RWPE1 (cell line): Measurements from ENCODE around the gene POSTN.
"Not testable (repeated sequence)": the region's sequence is repeated elsewhere in the genome, so short reads cannot be mapped to it uniquely, and the experiment has no call there.

ENCODE experiments used
- CTCF ChIA-PET: fragments of 350-600 bp; sonication (Branson Sonifier 250); formaldehyde crosslinking; extraction: SDS; loops from one replicate; lab custom pipeline; 2021; lab: Yijun Ruan, JAX
- POLR2A ChIA-PET: fragments of 400-600 bp; formaldehyde crosslinking; extraction: SDS; loops from one replicate; lab custom pipeline; 2020; ENCODE audit warnings: antibody characterized with exemption; ENCODE audit not compliant: low non-redundant PET; lab: Yijun Ruan, JAX
- DNase-seq: peaks from one replicate; pipeline ENCODE4 v3.0.0; 2012; ENCODE audit warnings: low spot score
- H3K27ac ChIP-seq: fragments of 450-650 bp; 2 replicates; pipeline ENCODE4 v1.5.1; 2017
- TF ChIP-seq, protein P1 (sequence below): fragments of 450-650 bp; conservative IDR thresholded peaks from 2 replicates; pipeline ENCODE4 v1.5.1; 2017; ENCODE audit warnings: low read depth, mild to moderate bottlenecking

POSTN gene

DNA sequence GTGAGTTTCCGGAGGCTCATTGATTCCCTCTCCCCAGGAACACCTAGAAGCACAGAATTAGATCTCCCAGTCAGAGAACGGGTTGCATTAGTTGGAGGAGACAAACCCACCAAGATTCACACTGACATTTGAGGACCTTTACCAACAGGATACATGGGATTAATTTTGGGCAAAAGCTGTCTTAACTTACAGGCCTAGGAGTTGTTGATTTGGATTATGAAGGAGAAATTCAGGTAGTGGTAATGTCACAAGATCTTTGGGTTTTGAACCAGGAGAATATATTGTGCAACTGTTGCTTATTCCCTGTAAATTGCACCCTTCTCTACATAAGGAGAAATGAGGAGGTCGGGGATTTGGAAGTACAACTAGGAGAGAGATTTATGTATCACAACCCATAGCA is 38.0 kb downstream of the POSTN start:
- ChIA-PET POLR2A (no interaction called here), CTCF (no interaction called here)
- no peak for DNase-seq
- TF ChIP-seq, protein P1, sequence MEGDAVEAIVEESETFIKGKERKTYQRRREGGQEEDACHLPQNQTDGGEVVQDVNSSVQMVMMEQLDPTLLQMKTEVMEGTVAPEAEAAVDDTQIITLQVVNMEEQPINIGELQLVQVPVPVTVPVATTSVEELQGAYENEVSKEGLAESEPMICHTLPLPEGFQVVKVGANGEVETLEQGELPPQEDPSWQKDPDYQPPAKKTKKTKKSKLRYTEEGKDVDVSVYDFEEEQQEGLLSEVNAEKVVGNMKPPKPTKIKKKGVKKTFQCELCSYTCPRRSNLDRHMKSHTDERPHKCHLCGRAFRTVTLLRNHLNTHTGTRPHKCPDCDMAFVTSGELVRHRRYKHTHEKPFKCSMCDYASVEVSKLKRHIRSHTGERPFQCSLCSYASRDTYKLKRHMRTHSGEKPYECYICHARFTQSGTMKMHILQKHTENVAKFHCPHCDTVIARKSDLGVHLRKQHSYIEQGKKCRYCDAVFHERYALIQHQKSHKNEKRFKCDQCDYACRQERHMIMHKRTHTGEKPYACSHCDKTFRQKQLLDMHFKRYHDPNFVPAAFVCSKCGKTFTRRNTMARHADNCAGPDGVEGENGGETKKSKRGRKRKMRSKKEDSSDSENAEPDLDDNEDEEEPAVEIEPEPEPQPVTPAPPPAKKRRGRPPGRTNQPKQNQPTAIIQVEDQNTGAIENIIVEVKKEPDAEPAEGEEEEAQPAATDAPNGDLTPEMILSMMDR: no peak
- H3K27ac ChIP-seq: no peak overlapping the region

DNA sequence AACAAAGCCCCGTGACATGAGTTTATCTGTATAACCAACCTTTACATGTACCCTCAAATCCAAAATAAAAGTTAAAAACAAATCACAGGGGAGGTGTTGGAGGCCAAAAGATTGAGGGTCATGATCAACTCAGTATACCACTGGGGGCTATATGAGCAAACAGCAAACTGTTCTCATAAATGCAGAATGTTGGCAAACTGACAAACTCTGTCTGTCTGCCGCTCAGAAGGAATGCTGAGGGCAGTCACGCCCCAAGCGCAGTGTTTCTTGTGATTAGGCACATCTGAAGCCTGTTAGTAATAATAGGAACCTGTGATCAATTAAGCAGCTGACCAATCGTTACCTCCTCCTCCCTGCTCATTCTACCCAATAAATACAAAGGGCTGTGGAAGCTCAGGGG is 39.8 kb downstream of the POSTN start:
- POLR2A ChIA-PET: not testable (repeated sequence)

DNA sequence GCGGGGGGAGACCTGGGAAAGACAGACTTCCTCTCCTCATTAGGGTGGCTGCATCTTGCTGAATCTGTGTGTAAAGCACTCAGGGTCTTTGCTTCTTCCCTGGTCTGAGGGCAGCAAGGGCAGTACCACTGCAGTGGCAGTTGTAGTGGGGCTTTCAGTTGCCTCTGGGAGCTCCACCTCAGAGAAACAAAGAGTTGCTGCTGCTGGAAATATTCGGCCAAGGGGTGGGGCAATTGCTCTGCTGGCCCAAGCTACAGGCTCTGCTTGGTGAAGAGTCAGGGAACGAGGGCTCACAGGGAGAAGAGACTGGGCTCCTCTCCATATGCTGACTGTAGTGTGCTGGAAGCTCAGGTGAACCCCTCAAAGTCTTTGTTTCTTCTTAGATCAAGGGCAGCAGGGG is 52.5 kb downstream of the POSTN start:
- CTCF ChIA-PET: interaction anchor here (0.6 kb wide), 1 partner anchor 70 kb away, joined by 3 read pairs; no protein-coding TSS in a partner anchor
- no peak for DNase-seq
- POLR2A ChIA-PET: no interaction called here
- TF ChIP-seq, protein P1: no peak
- H3K27ac ChIP-seq: no peak overlapping the region

More for the DNA sequence above, 39.8 kb downstream of the POSTN start:
- H3K27ac ChIP-seq, DNase-seq, CTCF ChIA-PET: not testable (repeated sequence)

DNA sequence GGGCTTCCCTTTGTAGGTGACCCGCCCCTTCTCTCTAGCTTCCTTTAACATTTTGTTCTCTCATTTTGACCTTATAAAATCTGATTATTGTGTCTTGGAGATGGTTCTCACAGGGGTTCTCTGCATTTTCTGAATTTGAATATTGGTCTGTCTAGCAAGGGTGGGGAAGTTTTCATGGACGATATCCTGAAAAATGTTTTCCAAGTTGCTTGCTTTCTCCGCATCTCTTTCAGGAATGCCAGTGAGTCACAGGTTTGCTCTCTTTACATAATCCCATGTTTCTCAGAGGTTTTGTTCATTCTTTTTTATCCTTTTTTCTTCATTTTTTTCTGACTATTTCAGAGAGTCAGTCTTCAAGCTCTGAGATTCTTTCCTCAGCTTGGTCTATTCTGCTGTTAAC is 53.6 kb downstream of the POSTN start:
- ChIA-PET POLR2A (no interaction called here), CTCF (no interaction called here)
- no peak overlapping the region for H3K27ac ChIP-seq
- DNase-seq: no peak
- TF ChIP-seq, protein P1: no peak

DNA sequence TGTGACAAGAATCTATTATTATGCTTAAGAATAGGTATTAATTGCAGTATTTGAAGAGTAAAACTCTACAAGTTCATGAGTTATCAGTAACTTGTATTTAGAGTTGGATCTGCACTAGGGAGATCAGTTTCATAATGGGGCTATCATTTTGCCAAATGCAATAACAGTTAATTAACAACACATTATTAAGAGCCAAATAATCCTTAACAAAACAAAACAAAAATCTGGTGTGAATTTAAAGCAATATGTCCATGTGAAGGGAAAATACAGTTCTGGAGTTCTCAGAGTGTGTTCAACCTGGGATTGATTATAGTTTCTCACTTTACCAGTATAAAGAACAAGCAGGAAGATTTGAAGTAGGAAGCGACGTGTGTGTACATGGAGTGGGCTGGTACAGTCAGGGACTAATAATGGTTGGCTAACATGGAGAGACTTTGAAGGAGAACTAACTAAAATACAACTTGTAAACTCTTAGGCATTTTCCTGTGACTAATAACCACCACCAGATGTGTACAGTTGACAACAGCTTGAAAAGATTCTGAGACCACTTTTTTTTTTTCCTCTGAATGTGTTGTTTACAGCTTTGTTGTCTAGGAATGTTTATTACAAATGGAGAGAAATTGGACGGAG is 58.5 kb downstream of the POSTN start:
- DNase-seq: no peak
- POLR2A ChIA-PET: no interaction called here
- TF ChIP-seq, protein P1: no peak
- CTCF ChIA-PET: interaction anchor here (0.7 kb wide), 1 partner anchor 192 kb away, joined by 4 read pairs; no protein-coding TSS in a partner anchor
- no peak overlapping the region for H3K27ac ChIP-seq

DNA sequence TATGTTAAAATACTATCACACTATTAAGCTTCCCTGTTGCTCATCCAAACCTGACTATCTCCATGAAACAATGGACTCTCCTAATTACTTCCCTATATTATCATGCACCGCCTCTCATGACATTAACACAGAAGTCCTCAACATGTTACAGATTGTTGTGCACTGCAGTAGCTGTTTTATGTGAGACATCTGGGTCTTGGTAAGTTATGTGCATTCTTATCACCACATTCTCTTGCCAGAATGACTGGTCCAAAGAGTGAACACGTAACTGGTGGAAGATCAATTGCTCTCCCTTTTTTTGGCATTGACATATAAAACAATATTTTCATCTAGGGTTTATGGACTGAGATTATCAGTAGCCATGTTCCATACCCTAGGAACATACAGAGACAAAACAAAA is 59.4 kb downstream of the POSTN start:
- ChIA-PET POLR2A (no interaction called here), CTCF (no interaction called here)
- DNase-seq: no peak
- no peak overlapping the region for H3K27ac ChIP-seq
- TF ChIP-seq, protein P1: no peak

DNA sequence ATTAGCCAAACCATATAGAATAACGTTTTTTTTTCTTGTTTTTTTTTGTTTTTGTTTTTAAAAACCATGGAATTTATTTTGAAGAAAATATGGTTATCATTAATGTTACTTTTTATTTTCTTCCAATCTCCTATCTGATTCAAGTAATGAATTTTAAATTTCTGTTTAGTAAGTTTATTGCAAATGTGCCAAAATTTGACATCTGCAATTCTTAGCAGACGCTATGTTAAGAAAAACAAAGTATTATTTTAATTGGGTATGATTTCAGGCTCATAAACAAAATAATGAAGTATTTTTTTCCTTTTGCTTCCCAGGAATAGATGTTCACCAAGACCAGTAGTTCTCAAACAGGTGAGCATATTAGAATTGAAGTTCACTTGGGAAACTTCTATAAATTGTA is 63.1 kb downstream of the POSTN start:
- TF ChIP-seq, protein P1: no peak
- ChIA-PET POLR2A (no interaction called here), CTCF (no interaction called here)
- no peak for DNase-seq
- no peak overlapping the region for H3K27ac ChIP-seq
